C4-2B (cell line): ENCODE measurements around the gene CTTNBP2NL.

Source experiments
- CTCF ChIP-seq: fragments of 450-650 bp; conservative IDR thresholded peaks from 2 replicates; pipeline ENCODE4 v1.5.1; 2017; ENCODE audit warnings: mild to moderate bottlenecking
- ZFX ChIP-seq: fragments of 450-650 bp; IDR thresholded peaks from 2 replicates; pipeline ENCODE4 v1.6.1; 2017

DNA sequence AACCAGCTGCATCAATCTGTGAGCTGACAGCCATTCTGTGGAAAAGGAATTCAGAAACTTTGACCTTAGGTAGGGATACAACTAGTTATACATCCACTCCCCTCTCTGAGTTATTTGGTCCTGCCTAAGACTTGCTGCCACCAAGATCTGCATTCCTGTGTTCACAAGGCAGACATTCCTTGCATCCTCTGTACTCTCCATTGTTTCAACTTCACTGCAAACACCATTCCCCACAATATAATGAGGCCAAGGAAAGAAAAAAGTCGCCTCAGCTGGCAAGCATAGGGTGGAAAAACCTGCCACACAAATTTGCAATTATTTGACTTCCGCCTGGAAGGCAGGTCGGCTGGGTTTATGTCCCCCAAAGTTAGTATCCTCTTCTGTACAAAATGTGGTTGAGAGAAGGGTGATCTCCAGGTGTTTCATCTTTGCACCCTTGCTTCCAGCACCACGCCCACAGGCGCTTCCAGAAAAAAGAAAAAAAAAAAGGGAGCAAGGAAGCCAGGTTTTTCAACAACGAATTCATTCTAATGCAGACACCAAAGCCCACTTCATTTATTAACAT is 676 bp upstream of the CTTNBP2NL start:
- no peak for TF ChIP-seq CTCF
- TF ChIP-seq ZFX: no peak
